ENCODE data around the gene DYRK1B.

DYRK1B gene

GRCh38 chr19:39843919-39844793 is 10.2 kb upstream of the DYRK1B start (continued):
- TF ChIP-seq ZNF423 (tag by site-specific recombination; IDR thresholded peaks at IDR 0.05) (no peak), EGR2 (tag by site-specific recombination; IDR thresholded peaks at IDR 0.05; ENCODE audit: low read depth) (0 out of 2 replicates have a peak, but pooled peaks have one; percentile 30), CTCF (tag by site-specific recombination; IDR thresholded peaks at IDR 0.05) (peak; percentile 16; the same call in 1 of the 2 replicates), ZNF148 (tag by site-specific recombination; IDR thresholded peaks at IDR 0.05; ENCODE audit: borderline replicate concordance) (no peak), ZBTB21 (tag by site-specific recombination; IDR thresholded peaks at IDR 0.05) (no peak), ZNF645 (tag by site-specific recombination; IDR thresholded peaks at IDR 0.05) (no peak), HOXD13 (CRISPR knock-in tag; IDR thresholded peaks at IDR 0.05; ENCODE audit: borderline replicate concordance) (no peak), KLF7 (tag by site-specific recombination; IDR thresholded peaks at IDR 0.05; ENCODE audit: borderline replicate concordance) (no peak), ZNF473 (tag by site-specific recombination; IDR thresholded peaks at IDR 0.05) (no peak), ZNF138 (tag by site-specific recombination; IDR thresholded peaks at IDR 0.05; ENCODE audit: borderline replicate concordance) (peak; percentile 49; the same call in 1 of the 2 replicates), ZNF37A (tag by site-specific recombination; IDR thresholded peaks at IDR 0.05) (no peak), ZBTB44 (tag by site-specific recombination; IDR thresholded peaks at IDR 0.05) (no peak), ZNF324 (tag by site-specific recombination; IDR thresholded peaks at IDR 0.05) (no peak), ZNF580 (tag by site-specific recombination; IDR thresholded peaks at IDR 0.05) (no peak), ZFP3 (tag by site-specific recombination; IDR thresholded peaks at IDR 0.05; ENCODE audit: low read depth) (no peak), ZNF596 (tag by site-specific recombination; IDR thresholded peaks at IDR 0.05) (no peak), REPIN1 (tag by site-specific recombination; IDR thresholded peaks at IDR 0.05; ENCODE audit: low read depth) (no peak), PRDM1 (tag by site-specific recombination; IDR thresholded peaks at IDR 0.05) (peak; percentile 95), PRDM2 (tag by site-specific recombination; IDR thresholded peaks at IDR 0.05; ENCODE audit: borderline replicate concordance) (no peak), ZNF629 (tag by site-specific recombination; IDR thresholded peaks at IDR 0.05) (no peak), ZFHX2 (tag by site-specific recombination; conservative IDR thresholded peaks at IDR 0.05) (peak; percentile 72), OVOL3 (tag by site-specific recombination; IDR thresholded peaks at IDR 0.05) (no peak), ZBTB17 (tag by site-specific recombination; IDR thresholded peaks at IDR 0.05) (peak; percentile 88), GLI2 (tag by site-specific recombination; IDR thresholded peaks at IDR 0.05; ENCODE audit: borderline replicate concordance, low read depth) (no peak), ZNF654 (tag by site-specific recombination; IDR thresholded peaks at IDR 0.05; ENCODE audit: low read depth) (peak; percentile 79)
